Measurements from ENCODE around the gene APOL2.
"Not testable (repeated sequence)": the region's sequence is repeated elsewhere in the genome, so short reads cannot be mapped to it uniquely, and the experiment has no call there.

DNA sequence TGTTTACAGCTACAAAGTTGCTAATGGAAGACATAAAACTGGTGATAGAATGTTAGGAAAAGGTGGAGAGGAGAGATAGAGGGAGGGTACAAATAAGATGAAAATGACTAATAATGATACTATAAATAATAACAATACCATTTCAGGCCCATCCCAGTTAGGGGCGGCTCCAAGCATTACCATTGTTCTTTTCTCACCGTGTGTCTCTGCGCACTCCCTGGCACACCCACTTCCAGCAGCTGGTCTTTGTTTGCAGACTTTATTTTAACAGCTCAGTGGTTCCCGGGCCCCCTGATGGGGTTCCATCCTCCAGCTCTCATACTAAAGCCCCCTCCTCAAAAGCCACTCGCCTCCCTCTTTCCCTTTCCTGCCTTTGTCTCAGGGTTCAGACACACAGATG, 38.3 kb downstream of the APOL2 start:
- TF ChIP-seq POLR2A, POLR2AphosphoS5, TAF1, SPI1 (IDR thresholded peaks at IDR 0.05; ENCODE audit: low read depth, low read length): not testable (repeated sequence)
